Measurements from ENCODE around the gene LCN1. TPM values are rescaled to one million over a fixed set of nuclear protein-coding genes. Genes with fewer than 3 reads are reported as not detected.
"Not testable (repeated sequence)": the region's sequence is repeated elsewhere in the genome, so short reads cannot be mapped to it uniquely, and the experiment has no call there.

Gene LCN1
- total and polyA plus RNA-seq, 5 experiments from 2014 or later: not detected

- H3K9me3 Mint-ChIP-seq, H3K4me1 Mint-ChIP-seq, H3K36me3 Mint-ChIP-seq, ATAC-seq, H3K4me3 Mint-ChIP-seq, H3K27ac Mint-ChIP-seq, POLR2A ChIA-PET, DNase-seq: not testable (repeated sequence)
- peaks cover 9 to 51% (median 43%) of the 10 kb centered on the region in 5 donors for H3K27me3 Mint-ChIP-seq
Observed at GRCh38 chr9:135535631-135536030, 14.4 kb downstream of the LCN1 start.

GRCh38 chr9:135536216-135536615, 15.0 kb downstream of the LCN1 start:
- no peaks in the 10 kb centered on the region for H3K36me3 Mint-ChIP-seq
- no peak overlapping the region for H3K4me3 Mint-ChIP-seq
- peaks cover 0 to 1% (median 0%) of the 10 kb centered on the region in 9 donors for H3K9me3 Mint-ChIP-seq
- DNase-seq (no peak), ATAC-seq (no peak)
- no peak overlapping the region for H3K27ac Mint-ChIP-seq
- no peaks in the 10 kb centered on the region for H3K4me1 Mint-ChIP-seq
- POLR2A ChIA-PET: no interaction called here
- peaks cover 9 to 45% (median 37%) of the 10 kb centered on the region in 5 donors for H3K27me3 Mint-ChIP-seq

- peak in 1 of 10 donors; percentile 2 for DNase-seq
- POLR2A ChIA-PET, H3K36me3 Mint-ChIP-seq, H3K4me1 Mint-ChIP-seq, H3K9me3 Mint-ChIP-seq, H3K27ac Mint-ChIP-seq, H3K4me3 Mint-ChIP-seq, ATAC-seq: not testable (repeated sequence)
- peaks cover 6 to 33% (median 15%) of the 10 kb centered on the region in 5 donors for H3K27me3 Mint-ChIP-seq
Observed at GRCh38 chr9:135543262-135543894, 22.1 kb downstream of the LCN1 start.

- Mint-ChIP-seq H3K36me3 (no peaks in the 10 kb centered on the region), H3K9me3 (no peaks in the 10 kb centered on the region), H3K27ac (no peak overlapping the region), H3K4me1 (no peaks in the 10 kb centered on the region), H3K4me3 (no peak overlapping the region), H3K27me3 (peaks cover 6 to 22% (median 6%) of the 10 kb centered on the region in 5 donors)
- ATAC-seq (no peak), DNase-seq (no peak)
- POLR2A ChIA-PET: no interaction called here
Observed at GRCh38 chr9:135544981-135545635, 23.9 kb downstream of the LCN1 start.

GRCh38 chr9:135545646-135546176, 24.5 kb downstream of the LCN1 start, which contains the start of gene OBP2A:
Gene OBP2A (plus strand): TSS chr9:135546126. CDS start chr9:135546181, 55 bp downstream.
- H3K9me3 Mint-ChIP-seq, POLR2A ChIA-PET, H3K36me3 Mint-ChIP-seq, ATAC-seq, H3K4me1 Mint-ChIP-seq, H3K27ac Mint-ChIP-seq, DNase-seq, H3K4me3 Mint-ChIP-seq: not testable (repeated sequence)
- peaks cover 5 to 18% (median 6%) of the 10 kb centered on the region in 5 donors for H3K27me3 Mint-ChIP-seq

- H3K27ac Mint-ChIP-seq, H3K4me3 Mint-ChIP-seq, DNase-seq, H3K4me1 Mint-ChIP-seq, POLR2A ChIA-PET, ATAC-seq, H3K36me3 Mint-ChIP-seq, H3K9me3 Mint-ChIP-seq: not testable (repeated sequence)
- H3K27me3 Mint-ChIP-seq: peaks cover 7 to 20% (median 10%) of the 10 kb centered on the region in 5 donors
Observed at GRCh38 chr9:135546792-135547617, 25.8 kb downstream of the LCN1 start.

- H3K36me3 Mint-ChIP-seq: no peaks in the 10 kb centered on the region
Observed at GRCh38 chr9:135547756-135548736, 26.8 kb downstream of the LCN1 start.

GRCh38 chr9:135549478-135550343, 28.5 kb downstream of the LCN1 start:
- DNase-seq, H3K9me3 Mint-ChIP-seq, H3K4me3 Mint-ChIP-seq, POLR2A ChIA-PET, H3K4me1 Mint-ChIP-seq, H3K36me3 Mint-ChIP-seq, ATAC-seq: not testable (repeated sequence)
- Mint-ChIP-seq H3K27ac (peak overlapping the region in 1 of 10 donors; percentile 0), H3K27me3 (peaks cover 4 to 12% (median 9%) of the 10 kb centered on the region in 5 donors)

More at GRCh38 chr9:135547756-135548736, 26.8 kb downstream of the LCN1 start:
- Mint-ChIP-seq H3K27me3 (peaks cover 4 to 20% (median 10%) of the 10 kb centered on the region in 5 donors), H3K27ac (no peak overlapping the region), H3K4me3 (no peak overlapping the region), H3K9me3 (no peaks in the 10 kb centered on the region), H3K4me1 (no peaks in the 10 kb centered on the region)
- POLR2A ChIA-PET: no interaction called here
- ATAC-seq (no peak), DNase-seq (no peak)

GRCh38 chr9:135550344-135550918, 29.2 kb downstream of the LCN1 start:
- Mint-ChIP-seq H3K27me3 (peaks cover 0 to 7% (median 4%) of the 10 kb centered on the region in 5 donors), H3K36me3 (no peaks in the 10 kb centered on the region), H3K27ac (no peak overlapping the region), H3K4me1 (peaks cover 0 to 3% (median 0%) of the 10 kb centered on the region in 4 donors), H3K4me3 (no peak overlapping the region), H3K9me3 (peaks cover 0 to 10% (median 2%) of the 10 kb centered on the region in 9 donors)
- ATAC-seq: no peak
- POLR2A ChIA-PET: no interaction called here
- no peak for DNase-seq

GRCh38 chr9:135551031-135551430, 29.8 kb downstream of the LCN1 start:
- no peak for ATAC-seq
- POLR2A ChIA-PET: no interaction called here

GRCh38 chr9:135551456-135551855, 30.2 kb downstream of the LCN1 start:
- POLR2A ChIA-PET: no interaction called here
- ATAC-seq (no peak), DNase-seq (no peak)
- Mint-ChIP-seq H3K4me3 (no peak overlapping the region), H3K9me3 (peaks cover 0 to 13% (median 2%) of the 10 kb centered on the region in 9 donors), H3K27me3 (peaks cover 0 to 7% (median 4%) of the 10 kb centered on the region in 5 donors), H3K4me1 (peaks cover 0 to 3% (median 0%) of the 10 kb centered on the region in 4 donors), H3K27ac (no peak overlapping the region), H3K36me3 (no peaks in the 10 kb centered on the region)

More at GRCh38 chr9:135551031-135551430, 29.8 kb downstream of the LCN1 start:
- Mint-ChIP-seq H3K27ac (no peak overlapping the region), H3K27me3 (peaks cover 0 to 7% (median 4%) of the 10 kb centered on the region in 5 donors), H3K4me1 (peaks cover 0 to 3% (median 0%) of the 10 kb centered on the region in 4 donors), H3K9me3 (peaks cover 0 to 13% (median 2%) of the 10 kb centered on the region in 9 donors), H3K36me3 (no peaks in the 10 kb centered on the region), H3K4me3 (no peak overlapping the region)
- DNase-seq: no peak
